HG02938 (cell line): ENCODE measurements around the gene LNPK.
"Not testable (repeated sequence)": the region's sequence is repeated elsewhere in the genome, so short reads cannot be mapped to it uniquely, and the experiment has no call there.

Source experiments
- ATAC-seq: cut with Tn5 transposase; IDR thresholded peaks from one replicate; pipeline ENCODE4 v1.9.1; 2021; ENCODE audit warnings: mild to moderate bottlenecking, moderate library complexity; ENCODE audit not compliant: unreplicated experiment

Gene LNPK

GRCh38 chr2:175913267-175913666 lies 88.8 kb downstream of the LNPK start:
- not testable (repeated sequence) for ATAC-seq

- ATAC-seq, result no peak
Measured at GRCh38 chr2:175904035-175904434, 98.0 kb downstream of the LNPK start.

GRCh38 chr2:175903384-175903936 lies 98.6 kb downstream of the LNPK start:
- no peak for ATAC-seq

GRCh38 chr2:175895957-175896356 lies 106.1 kb downstream of the LNPK start:
- ATAC-seq, result not testable (repeated sequence)

- no peak for ATAC-seq
Measured at GRCh38 chr2:175892046-175892445, 110.0 kb downstream of the LNPK start.

GRCh38 chr2:175890636-175891242 lies 111.3 kb downstream of the LNPK start:
- ATAC-seq, result no peak

- no peak for ATAC-seq
Measured at GRCh38 chr2:175889701-175890302, 112.3 kb downstream of the LNPK start.

- ATAC-seq, result no peak
Measured at GRCh38 chr2:175887776-175888175, 114.3 kb downstream of the LNPK start.

GRCh38 chr2:175884697-175885393 lies 117.2 kb downstream of the LNPK start:
- ATAC-seq, result no peak

- ATAC-seq, result no peak
Measured at GRCh38 chr2:175883586-175884194, 118.4 kb downstream of the LNPK start.

- no peak for ATAC-seq
Measured at GRCh38 chr2:175879679-175880078, 122.4 kb downstream of the LNPK start.

GRCh38 chr2:175877845-175878544 lies 124.1 kb downstream of the LNPK start:
- no peak for ATAC-seq

- no peak for ATAC-seq
Measured at GRCh38 chr2:175874291-175874690, 127.8 kb downstream of the LNPK start.
